B cell (primary cell): ENCODE measurements around the gene IFI44L. TPM values are rescaled to one million over a fixed set of nuclear protein-coding genes. Genes with fewer than 3 reads are reported as not detected.

Experiments
- ATAC-seq: fragments of 200-7000 bp; cut with Tn5 transposase; one replicate; pipeline ENCODE4 v1.10.0; 2021; ENCODE audit warnings: low read depth, mild to moderate bottlenecking, moderate number of reproducible peaks, moderate library complexity
- CTCF ChIA-PET: fragments of 350-600 bp; sonication (Branson Sonifier 250); formaldehyde crosslinking; loops from one replicate; lab custom pipeline; 2021; ENCODE audit warnings: antibody characterized with exemption, inconsistent platforms; lab: Charles Lee
- POLR2A ChIA-PET: fragments of 350-600 bp; sonication (Branson Sonifier 250); formaldehyde crosslinking; loops from one replicate; lab custom pipeline; 2021; ENCODE audit warnings: antibody characterized with exemption; lab: Charles Lee
- DNase-seq: peaks from one replicate; pipeline ENCODE4 v3.0.0; 2013
- H2AFZ ChIP-seq: 2 replicates; pipeline ENCODE4 v1.6.1; 2012; ENCODE audit warnings: mild to moderate bottlenecking, low read depth, low read length; ENCODE audit not compliant: insufficient read depth, poor library complexity, severe bottlenecking
- H3K27ac ChIP-seq, 2 donors: 1 replicate in 1 of 2; 2 replicates in 1 of 2; pipeline ENCODE4 v1.5.1; 2012 to 2013; ENCODE audit warnings: low read length in 2 of 2, mild to moderate bottlenecking in 2 of 2, moderate library complexity in 1 of 2
- H3K27me3 ChIP-seq, 4 experiments: fragments of 200-600 bp in 1 of 4; sonication (generic) in 1 of 4; replicated peaks in 1 of 4; 1 replicate in 2 of 4; 2 replicates in 2 of 4; pipeline versions ENCODE4 v1.6.1 to v1.7.0; 2013 to 2016; ENCODE audit warnings: low read length in 3 of 4, mild to moderate bottlenecking in 2 of 4, mixed read lengths in 1 of 4, moderate library complexity in 1 of 4; ENCODE audit not compliant: insufficient read depth in 4 of 4, control insufficient read depth in 3 of 4; ENCODE audit errors: control extremely low read depth in 1 of 4
- H3K36me3 ChIP-seq, 2 experiments: replicated peaks in 1 of 2; 1 replicate in 1 of 2; 2 replicates in 1 of 2; pipeline versions ENCODE4 v1.6.1 to v1.7.1; 2013; ENCODE audit warnings: low read length in 1 of 2; ENCODE audit not compliant: insufficient read depth in 2 of 2, control insufficient read depth in 1 of 2; ENCODE audit errors: control extremely low read depth in 1 of 2, extremely low read depth in 1 of 2
- H3K4me1 ChIP-seq, 2 donors: fragments of 200-600 bp in 1 of 2; sonication (generic) in 1 of 2; 1 replicate in 1 of 2; 2 replicates in 1 of 2; pipeline versions ENCODE4 v1.5.1 to v1.6.1; 2013 to 2017; ENCODE audit warnings: low read length in 2 of 2; ENCODE audit not compliant: control insufficient read depth in 2 of 2, insufficient read depth in 2 of 2
- H3K4me2 ChIP-seq: replicated peaks from 2 replicates; pipeline ENCODE3; 2012; ENCODE audit warnings: mild to moderate bottlenecking, low read depth, low read length; ENCODE audit not compliant: poor library complexity, severe bottlenecking
- H3K4me3 ChIP-seq, 5 experiments: fragments of 200-600 bp in 1 of 5; sonication (generic) in 1 of 5; 1 replicate in 3 of 5; 2 replicates in 2 of 5; pipeline versions ENCODE4 v1.5.1 to v1.7.0; 2011 to 2016; ENCODE audit warnings: low read length in 4 of 5, mild to moderate bottlenecking in 4 of 5, low read depth in 2 of 5, control low read depth in 1 of 5, moderate library complexity in 1 of 5; ENCODE audit not compliant: insufficient read depth in 1 of 5; ENCODE audit errors: control extremely low read depth in 1 of 5, extremely low read depth in 1 of 5
- H3K79me2 ChIP-seq: fragments of 200-600 bp; sonication (generic); one replicate; pipeline ENCODE4 v1.6.0; 2016; ENCODE audit warnings: low read length; ENCODE audit not compliant: control insufficient read depth, insufficient read depth
- H3K9ac ChIP-seq: fragments of 200-600 bp; sonication (generic); 2 replicates; pipeline ENCODE4 v1.6.1; 2017; ENCODE audit warnings: mild to moderate bottlenecking, low read length, moderate library complexity
- H3K9me3 ChIP-seq, 3 donors: one replicate each; pipeline versions ENCODE4 v1.6.1 to v1.7.1; 2013; ENCODE audit warnings: low read length in 2 of 3; ENCODE audit not compliant: control insufficient read depth in 2 of 3, insufficient read depth in 1 of 3; ENCODE audit errors: control extremely low read depth in 1 of 3
- H4K20me1 ChIP-seq: 2 replicates; pipeline ENCODE4 v1.6.0; 2012; ENCODE audit warnings: mild to moderate bottlenecking, low read length; ENCODE audit not compliant: insufficient read depth, control insufficient read depth, poor library complexity, severe bottlenecking
- H3K27ac Mint-ChIP-seq: one replicate; pipeline ENCODE4 v1.8.0; 2021; ENCODE audit warnings: mixed read lengths
- H3K27me3 Mint-ChIP-seq: one replicate; pipeline ENCODE4 v1.8.0; 2021; ENCODE audit warnings: mixed read lengths
- H3K4me1 Mint-ChIP-seq: one replicate; pipeline ENCODE4 v1.8.0; 2021; ENCODE audit warnings: mixed read lengths
- H3K4me3 Mint-ChIP-seq: one replicate; pipeline ENCODE4 v1.8.0; 2021; ENCODE audit warnings: mixed read lengths
- H3K9me3 Mint-ChIP-seq: one replicate; pipeline ENCODE4 v1.8.0; 2022; ENCODE audit warnings: mixed read lengths; ENCODE audit not compliant: insufficient read depth
- EZH2 ChIP-seq: IDR thresholded peaks from 2 replicates; pipeline ENCODE4 v1.6.1; 2012; ENCODE audit warnings: borderline replicate concordance, low read depth, mild to moderate bottlenecking, moderate library complexity, low read length; ENCODE audit not compliant: insufficient read depth, poor library complexity, severe bottlenecking
- WGBS: methylation state at CpG from one replicate; pipeline ENCODE4 v1.1.5; 2013; ENCODE audit warnings: missing lambda C conversion rate; ENCODE audit not compliant: insufficient coverage; 5-methylcytosine and 5-hydroxymethylcytosine counted together
- intact Hi-C: fragments of 100-400 bp; cut with micrococcal nuclease; formaldehyde crosslinking; loops from one replicate; pipeline ENCODE4 v1.10.0; 2022
- polyA plus RNA-seq: library from polyadenylated mRNA; depleted of rRNA; stranded (reverse); fragments of >200 nt; gene quantifications from 2 replicates; pipeline ENCODE4 v1.2.3, GENCODE V29; 2012
- total RNA-seq, 2 donors: library from RNA; stranded (reverse); fragments of 120-200 nt in 1 of 2; gene quantifications; 1 replicate in 1 of 2; 2 replicates in 1 of 2; pipeline versions ENCODE4 v1.2.3 to v1.2.4, GENCODE V29; 2013 to 2022
- TF ChIP-seq, protein P1 (sequence below): fragments of 200-600 bp; IDR thresholded peaks from one replicate; pipeline ENCODE4 v1.8.0; 2022; ENCODE audit warnings: antibody characterized with exemption, mild to moderate bottlenecking

IFI44L gene
- total and polyA plus RNA-seq, 2 donors (not counting 1 experiment from before 2014, with no cell fraction given) = 3.7 to 4.8 TPM

GRCh38 chr1:78607944-78608343 lies 12.3 kb upstream of the IFI44L start:
- Histone ChIP-seq H3K4me2 (no peak overlapping the region), H4K20me1 (no peaks in the 10 kb centered on the region), H3K27me3 (no peaks in the 10 kb centered on the region), H3K4me3 (no peak overlapping the region), H3K4me1 (no peaks in the 10 kb centered on the region), H3K79me2 (no peaks in the 10 kb centered on the region), H3K9ac (no peak overlapping the region), H3K27ac (no peak overlapping the region), H2AFZ (no peak overlapping the region), H3K36me3 (no peaks in the 10 kb centered on the region), H3K9me3 (no peaks in the 10 kb centered on the region)
- ATAC-seq (no peak), DNase-seq (no peak)
- ChIA-PET CTCF (interaction anchor here (0.8 to 3.4 kb wide), 4 partner anchors 10 to 508 kb away, joined by 3 to 19 read pairs (median 5); partner anchors contain the start of gene IFI44L), POLR2A (no interaction called here)
- Mint-ChIP-seq H3K4me3 (no peak overlapping the region), H3K4me1 (no peaks in the 10 kb centered on the region), H3K27ac (no peak overlapping the region), H3K27me3 (peaks cover 3% of the 10 kb centered on the region), H3K9me3 (no peaks in the 10 kb centered on the region)
- TF ChIP-seq EZH2 = no peak
- TF ChIP-seq, protein P1, sequence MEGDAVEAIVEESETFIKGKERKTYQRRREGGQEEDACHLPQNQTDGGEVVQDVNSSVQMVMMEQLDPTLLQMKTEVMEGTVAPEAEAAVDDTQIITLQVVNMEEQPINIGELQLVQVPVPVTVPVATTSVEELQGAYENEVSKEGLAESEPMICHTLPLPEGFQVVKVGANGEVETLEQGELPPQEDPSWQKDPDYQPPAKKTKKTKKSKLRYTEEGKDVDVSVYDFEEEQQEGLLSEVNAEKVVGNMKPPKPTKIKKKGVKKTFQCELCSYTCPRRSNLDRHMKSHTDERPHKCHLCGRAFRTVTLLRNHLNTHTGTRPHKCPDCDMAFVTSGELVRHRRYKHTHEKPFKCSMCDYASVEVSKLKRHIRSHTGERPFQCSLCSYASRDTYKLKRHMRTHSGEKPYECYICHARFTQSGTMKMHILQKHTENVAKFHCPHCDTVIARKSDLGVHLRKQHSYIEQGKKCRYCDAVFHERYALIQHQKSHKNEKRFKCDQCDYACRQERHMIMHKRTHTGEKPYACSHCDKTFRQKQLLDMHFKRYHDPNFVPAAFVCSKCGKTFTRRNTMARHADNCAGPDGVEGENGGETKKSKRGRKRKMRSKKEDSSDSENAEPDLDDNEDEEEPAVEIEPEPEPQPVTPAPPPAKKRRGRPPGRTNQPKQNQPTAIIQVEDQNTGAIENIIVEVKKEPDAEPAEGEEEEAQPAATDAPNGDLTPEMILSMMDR = no peak
- WGBS = 62% methylated on average over 3 of the region's 4 CpGs
- intact Hi-C loops = loop anchor here (2.0 kb wide), 1 partner anchor 477 kb away; no protein-coding TSS in a partner anchor

- peaks cover 18 to 24% of the 10 kb centered on the region in 2 donors for H3K4me1 ChIP-seq
- WGBS = 17% methylated on average over 4 of the region's 7 CpGs
- no peaks in the 10 kb centered on the region for H3K27me3 ChIP-seq
- H3K4me1 Mint-ChIP-seq = peaks cover 36% of the 10 kb centered on the region
- no peaks in the 10 kb centered on the region for H3K36me3 ChIP-seq
- DNase-seq (peak; percentile 78), ATAC-seq (peak; percentile 63)
- no peak for TF ChIP-seq EZH2
- TF ChIP-seq, protein P1 = peak; percentile 86
- peak overlapping the region; percentile 27 for H3K4me3 Mint-ChIP-seq
- H3K79me2 ChIP-seq = peaks cover 9% of the 10 kb centered on the region
- no peak overlapping the region for H3K27ac Mint-ChIP-seq
- H3K27ac ChIP-seq = no peak overlapping the region
- H3K4me3 ChIP-seq = no peak overlapping the region
- H3K9me3 ChIP-seq = no peaks in the 10 kb centered on the region
- no peaks in the 10 kb centered on the region for H3K9me3 Mint-ChIP-seq
- peak overlapping the region; percentile 28 for H3K4me2 ChIP-seq
- no peaks in the 10 kb centered on the region for H3K27me3 Mint-ChIP-seq
- no peak overlapping the region for H3K9ac ChIP-seq
- intact Hi-C loops = loop anchor here (1.0 to 5.0 kb wide), 3 partner anchors 35 to 487 kb away; no protein-coding TSS in a partner anchor
- ChIA-PET POLR2A (no interaction called here), CTCF (interaction anchor here (0.7 to 2.1 kb wide), 13 partner anchors 9 to 475 kb away, joined by 3 to 46 read pairs (median 4); partner anchors contain the start of gene IFI44)
- no peaks in the 10 kb centered on the region for H4K20me1 ChIP-seq
- H2AFZ ChIP-seq = peak overlapping the region; percentile 48
Measured at GRCh38 chr1:78617615-78618026, 2.6 kb upstream of the IFI44L start.
